T-helper 1 cell treated with Interleukin-12 subunit alpha and Interleukin-12 subunit beta and Interleukin-4 antibody, amounts not matched to agents 30 ng/mL and 1 ng/mL, for 36 hours (primary cell): ENCODE data around the gene CPT1B. TPM values are rescaled to one million over a fixed set of nuclear protein-coding genes. Genes with fewer than 3 reads are reported as not detected.
"Not testable (repeated sequence)": the region's sequence is repeated elsewhere in the genome, so short reads cannot be mapped to it uniquely, and the experiment has no call there.

Source experiments
- intact Hi-C: fragments of 100-400 bp; cut with micrococcal nuclease; formaldehyde crosslinking; loops from one replicate; pipeline ENCODE4 v1.15.1; 2024
- total RNA-seq: library from RNA; stranded (reverse); gene quantifications from 2 replicates; pipeline ENCODE4 v1.2.3, GENCODE V29; 2022

CPT1B gene
- total RNA-seq, 1 donor from 2014 or later: 104 TPM

DNA sequence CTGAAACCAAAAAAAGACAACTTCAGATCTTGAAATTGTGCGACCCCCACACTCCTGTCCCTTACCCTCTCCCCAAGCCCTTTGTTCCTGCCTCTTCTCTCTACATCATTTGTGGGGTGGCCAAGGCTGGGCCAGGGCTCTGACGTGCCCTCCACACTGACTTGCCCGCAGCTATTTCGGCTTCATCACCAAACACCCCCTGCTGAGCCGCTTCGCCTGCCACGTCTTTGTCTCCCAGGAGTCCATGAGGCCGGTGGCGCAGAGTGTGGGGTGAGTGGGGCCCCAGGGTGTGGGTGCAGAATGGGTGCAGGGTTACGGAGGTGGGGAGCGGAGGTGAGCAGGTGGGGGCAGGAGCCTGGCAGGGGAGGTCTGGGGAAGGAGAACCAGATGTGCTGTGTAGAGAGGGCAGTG lies 31.8 kb upstream of the CPT1B start:
- intact Hi-C loops: no loop called here

DNA sequence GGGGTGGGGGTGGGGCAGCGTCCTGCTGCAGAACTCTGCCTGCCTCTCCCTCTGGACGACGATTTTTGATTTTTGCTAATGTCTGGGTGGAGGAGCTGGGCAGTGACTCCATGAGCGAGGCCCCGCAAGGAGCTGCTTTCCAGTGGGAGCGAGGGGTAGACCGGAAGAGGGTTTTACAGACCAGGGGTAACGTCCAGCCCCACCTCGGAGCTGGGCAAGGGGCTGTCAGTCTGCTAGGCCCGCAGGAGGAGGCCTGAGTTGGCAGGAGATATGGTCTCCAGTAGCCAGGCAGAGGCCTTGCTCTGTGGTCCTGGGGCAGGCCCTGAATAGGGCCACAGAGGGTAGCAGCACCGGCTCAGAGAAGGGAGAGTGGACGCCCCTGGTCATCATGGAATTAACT lies 31.4 kb upstream of the CPT1B start:
- intact Hi-C loops: no loop called here

DNA sequence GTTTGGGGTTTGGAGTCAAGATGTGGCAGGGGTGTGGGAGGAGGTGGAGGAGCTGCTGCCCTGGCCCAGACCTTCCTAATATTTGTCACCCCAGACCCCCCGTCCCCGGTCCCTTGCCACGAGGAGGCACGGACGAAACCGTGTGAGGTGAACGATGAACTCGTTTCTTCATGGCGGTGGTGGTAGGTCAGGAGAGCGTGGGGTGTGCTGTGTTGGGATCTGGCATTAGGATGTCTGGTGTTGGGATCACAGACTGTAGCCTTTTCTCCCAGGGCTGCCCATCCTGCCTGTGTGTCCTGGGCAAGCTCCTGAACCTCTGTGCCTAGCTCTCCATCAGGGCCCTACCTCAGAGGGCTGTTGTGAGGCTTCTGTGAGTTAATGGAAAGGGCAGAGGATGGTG lies 30.8 kb upstream of the CPT1B start:
- intact Hi-C loops: no loop called here

DNA sequence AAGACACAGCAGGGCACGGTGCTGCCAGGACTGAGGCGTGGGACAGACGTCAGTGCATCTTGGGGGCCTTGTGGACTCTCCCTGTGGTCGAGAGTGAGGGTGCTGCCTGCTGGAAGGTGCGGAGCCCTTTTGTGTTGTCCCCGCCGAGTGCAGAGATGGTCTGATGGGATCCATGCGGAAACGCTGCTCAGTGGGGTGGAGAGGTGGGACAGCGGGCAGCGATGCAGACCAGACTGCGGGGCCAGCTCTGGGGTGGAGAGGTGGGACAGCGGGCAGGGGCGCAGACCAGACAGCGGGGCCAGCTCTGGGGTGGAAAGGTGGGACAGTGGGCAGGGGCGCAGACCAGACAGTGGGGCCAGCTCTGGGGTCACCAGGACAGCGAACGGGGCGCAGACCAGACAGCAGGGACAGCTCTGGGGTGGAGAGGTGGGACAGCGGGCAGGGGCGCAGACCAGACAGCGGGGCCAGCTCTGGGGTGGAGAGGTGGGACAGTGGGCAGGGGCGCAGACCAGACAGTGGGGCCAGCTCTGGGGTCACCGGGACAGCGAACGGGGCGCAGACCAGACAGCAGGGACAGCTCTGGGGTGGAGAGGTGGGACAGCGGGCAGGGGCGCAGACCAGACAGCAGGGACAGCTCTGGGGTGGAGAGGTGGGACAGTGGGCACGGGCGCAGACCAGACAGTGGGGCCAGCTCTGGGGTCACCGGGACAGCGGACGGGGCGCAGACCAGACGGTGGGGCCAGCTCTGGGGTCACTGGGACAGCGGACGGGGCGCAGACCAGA lies 30.0 kb upstream of the CPT1B start:
- intact Hi-C loops: not testable (repeated sequence)

DNA sequence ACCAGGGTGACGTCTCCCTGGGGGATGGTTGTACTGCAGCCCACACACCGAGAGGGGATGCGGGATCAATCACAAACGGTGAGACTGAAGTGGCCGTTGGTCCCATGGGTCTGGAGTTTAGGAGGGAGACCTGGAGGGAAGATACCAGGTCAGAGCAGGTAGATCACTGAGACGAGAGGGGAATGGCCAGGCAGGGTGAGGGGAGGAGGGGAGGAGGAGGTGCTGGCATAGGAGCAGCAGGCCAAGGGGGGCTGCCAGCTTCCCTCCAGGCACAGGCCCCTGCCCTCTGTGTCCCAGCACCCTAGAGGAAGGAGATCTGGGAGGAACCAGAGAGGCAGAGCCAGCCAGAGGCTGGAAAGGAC lies 29.4 kb upstream of the CPT1B start:
- intact Hi-C loops: no loop called here

DNA sequence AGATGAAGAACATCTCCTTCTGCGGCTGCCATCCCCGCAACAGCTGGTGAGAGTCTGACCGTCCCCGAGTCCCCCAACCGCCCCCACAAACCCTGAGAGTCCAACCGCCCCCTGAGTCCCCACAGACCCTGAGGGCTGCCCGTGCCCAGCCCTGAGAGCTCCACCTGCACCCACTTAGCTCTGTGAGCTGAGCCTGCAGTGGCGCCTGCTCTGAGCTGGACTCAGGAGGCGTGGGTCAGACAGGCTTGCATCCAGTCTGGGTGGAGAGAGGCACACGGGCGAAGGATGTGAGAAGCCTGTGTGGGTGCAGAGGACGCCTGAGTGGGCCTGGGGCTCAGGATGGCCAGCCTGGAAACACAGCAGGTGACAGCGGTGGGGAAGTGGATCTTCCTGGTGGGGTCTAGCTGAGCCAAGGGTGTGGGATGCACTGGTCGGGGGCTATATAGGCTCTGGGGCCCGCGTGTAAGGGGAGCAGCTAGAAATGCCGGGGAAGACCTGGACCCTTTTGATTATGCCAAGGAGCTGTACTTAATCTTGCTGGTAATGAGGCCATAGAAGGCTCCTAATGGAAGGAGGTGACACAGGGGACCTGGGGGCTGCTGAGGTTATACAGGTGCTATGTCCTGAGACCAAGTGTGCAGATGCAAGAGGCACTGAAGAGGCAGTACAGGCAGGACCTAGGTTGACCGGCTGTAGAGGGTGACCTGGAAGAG lies 28.9 kb upstream of the CPT1B start:
- intact Hi-C loops: no loop called here

DNA sequence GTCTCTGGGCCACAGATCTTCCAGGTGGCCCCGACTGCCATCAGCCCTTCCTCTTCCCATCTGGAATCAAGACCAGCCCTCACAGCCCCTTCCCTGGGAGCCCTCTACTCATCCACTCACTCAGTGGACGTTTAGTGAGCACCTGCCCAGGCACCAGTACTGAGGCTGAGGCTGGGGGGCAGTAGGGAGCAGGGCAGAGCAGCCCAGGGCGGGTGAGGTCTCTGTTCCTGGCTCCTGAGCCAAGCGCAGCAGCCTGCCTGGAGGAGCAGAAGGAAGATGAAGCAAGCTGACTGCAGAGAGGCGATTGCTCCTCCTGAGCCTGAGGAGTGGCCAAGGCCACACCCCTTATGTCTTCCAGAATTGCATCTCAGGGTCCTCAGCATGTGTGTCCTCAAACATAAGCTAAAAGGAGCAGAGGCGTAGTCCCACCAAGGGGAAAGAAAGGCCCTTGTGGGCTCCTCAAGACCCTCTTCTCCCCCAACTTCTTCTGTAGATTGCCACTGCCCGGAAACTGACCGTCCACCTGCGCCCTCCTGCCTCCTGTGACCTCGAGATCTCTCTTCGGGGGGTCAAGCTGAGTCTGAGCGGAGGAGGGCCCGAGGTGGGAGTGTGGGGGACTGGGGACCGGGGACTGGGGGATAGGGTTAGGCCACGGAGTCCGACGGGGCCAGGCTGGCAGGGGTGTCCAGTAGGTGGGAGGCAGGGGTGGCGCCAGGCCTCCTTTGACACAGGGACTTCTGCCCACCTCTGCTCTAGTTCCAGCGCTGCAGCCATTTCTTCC lies 28.1 kb upstream of the CPT1B start:
- intact Hi-C loops: no loop called here

DNA sequence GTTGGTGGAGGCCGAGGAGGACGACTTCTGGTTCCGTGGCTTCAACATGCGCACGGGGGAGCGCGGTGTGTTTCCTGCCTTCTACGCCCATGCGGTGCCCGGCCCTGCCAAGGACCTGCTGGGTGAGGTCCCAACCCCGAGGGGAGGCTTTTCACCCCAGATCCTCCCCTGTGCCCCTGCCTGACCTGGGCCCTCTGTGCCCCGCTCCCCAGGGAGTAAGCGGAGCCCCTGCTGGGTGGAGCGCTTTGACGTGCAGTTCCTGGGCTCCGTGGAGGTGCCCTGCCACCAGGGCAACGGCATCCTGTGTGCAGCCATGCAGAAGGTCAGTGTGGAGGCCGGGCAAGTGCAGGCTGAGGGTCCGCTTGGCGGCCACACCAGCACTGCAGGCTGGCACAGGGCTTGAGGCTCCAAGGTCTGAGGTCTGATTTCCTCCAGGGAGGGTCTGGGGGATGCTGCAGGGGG lies 27.4 kb upstream of the CPT1B start:
- intact Hi-C loops: no loop called here

DNA sequence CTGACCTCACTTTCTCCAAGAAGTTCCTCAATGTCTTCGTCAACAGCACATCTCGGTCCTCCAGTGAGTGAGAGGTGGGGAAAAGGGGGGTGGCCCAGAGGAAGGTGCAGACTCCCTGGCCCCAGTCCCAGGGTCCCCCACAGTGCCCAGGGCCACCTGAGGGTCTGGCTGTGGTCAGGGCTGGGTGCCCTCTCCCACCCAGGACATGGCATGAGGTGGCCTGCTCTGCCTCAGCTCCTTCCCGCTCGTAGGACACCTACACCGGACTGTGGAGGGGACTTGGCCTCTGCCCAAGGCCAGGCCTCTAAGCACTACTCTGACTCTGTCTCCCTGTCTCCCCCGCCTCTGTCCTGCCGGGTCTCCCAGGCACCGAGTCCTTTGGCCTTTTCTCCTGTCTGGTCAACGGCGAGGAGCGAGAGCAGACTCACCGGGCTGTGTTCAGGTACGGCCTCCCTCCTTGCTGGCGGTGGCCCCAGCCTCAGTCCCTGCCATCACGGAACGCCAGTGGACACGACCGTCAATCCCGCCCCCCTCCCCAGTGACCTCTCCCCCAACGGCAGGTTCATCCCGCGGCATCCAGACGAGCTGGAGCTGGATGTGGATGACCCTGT lies 26.9 kb upstream of the CPT1B start:
- intact Hi-C loops: no loop called here

DNA sequence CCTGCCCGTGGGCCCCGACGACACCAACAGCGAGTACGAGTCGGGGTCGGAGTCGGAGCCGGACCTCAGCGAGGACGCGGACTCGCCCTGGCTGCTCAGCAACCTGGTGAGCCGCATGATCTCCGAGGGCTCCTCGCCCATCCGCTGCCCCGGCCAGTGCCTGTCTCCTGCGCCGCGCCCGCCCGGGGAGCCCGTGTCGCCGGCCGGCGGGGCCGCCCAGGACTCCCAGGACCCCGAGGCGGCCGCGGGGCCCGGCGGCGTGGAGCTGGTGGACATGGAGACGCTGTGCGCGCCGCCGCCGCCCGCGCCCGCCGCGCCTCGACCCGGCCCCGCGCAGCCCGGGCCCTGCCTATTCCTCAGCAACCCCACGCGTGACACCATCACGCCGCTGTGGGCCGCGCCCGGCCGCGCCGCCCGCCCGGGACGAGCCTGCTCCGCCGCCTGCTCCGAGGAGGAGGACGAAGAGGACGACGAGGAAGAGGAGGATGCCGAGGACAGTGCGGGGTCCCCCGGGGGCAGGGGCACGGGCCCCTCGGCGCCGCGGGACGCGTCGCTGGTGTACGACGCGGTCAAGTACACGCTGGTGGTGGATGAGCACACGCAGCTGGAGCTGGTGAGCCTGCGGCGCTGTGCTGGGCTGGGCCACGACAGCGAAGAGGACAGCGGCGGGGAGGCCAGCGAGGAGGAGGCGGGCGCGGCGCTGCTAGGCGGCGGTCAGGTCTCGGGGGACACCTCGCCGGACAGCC lies 26.2 kb upstream of the CPT1B start:
- intact Hi-C loops: no loop called here

DNA sequence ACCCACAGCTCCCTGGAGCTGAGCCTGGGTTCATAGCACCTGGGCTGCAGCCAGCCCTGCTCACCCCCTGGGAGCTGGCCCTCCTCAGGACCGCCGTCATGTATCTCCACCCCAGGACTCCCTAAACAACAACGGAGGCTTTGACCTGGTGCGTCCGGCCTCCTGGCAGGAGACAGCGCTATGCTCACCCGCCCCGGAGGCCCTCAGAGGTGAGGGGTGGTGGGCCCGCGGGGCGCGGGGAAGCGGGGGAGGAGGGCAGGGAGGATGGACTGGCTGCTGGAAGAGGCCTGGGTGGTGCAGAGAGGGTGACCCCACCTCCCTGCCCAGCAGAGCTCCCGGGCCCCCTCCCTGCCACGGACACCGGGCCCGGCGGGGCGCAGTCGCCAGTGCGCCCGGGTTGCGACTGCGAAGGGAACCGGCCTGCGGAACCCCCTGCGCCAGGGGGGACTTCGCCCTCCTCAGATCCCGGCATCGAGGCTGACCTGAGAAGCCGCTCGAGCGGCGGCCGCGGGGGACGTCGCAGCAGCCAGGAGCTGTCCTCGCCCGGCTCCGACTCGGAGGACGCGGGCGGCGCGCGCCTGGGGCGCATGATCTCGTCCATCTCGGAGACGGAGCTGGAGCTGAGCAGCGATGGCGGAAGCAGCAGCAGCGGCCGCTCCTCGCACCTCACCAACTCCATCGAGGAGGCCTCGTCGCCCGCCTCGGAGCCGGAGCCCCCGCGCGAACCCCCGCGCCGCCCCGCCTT lies 25.5 kb upstream of the CPT1B start:
- intact Hi-C loops: no loop called here

DNA sequence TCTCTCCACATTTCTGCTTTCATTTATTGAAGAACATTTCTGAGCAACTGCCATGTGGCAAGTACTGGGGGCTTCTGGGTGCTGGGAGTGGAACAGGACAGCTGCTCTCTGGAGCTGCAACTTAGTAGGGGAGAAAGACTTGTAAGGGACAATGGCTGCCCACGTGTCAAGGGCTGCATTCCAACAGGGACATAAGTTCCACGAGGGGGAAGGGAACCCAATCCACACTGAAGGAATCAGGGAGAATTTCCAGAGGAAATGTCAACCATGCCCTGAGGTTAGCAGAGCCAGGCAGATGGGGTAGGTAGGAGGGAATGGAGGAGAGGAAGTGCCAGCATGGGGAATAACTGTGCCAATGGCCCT lies 24.1 kb upstream of the CPT1B start:
- intact Hi-C loops: no loop called here

DNA sequence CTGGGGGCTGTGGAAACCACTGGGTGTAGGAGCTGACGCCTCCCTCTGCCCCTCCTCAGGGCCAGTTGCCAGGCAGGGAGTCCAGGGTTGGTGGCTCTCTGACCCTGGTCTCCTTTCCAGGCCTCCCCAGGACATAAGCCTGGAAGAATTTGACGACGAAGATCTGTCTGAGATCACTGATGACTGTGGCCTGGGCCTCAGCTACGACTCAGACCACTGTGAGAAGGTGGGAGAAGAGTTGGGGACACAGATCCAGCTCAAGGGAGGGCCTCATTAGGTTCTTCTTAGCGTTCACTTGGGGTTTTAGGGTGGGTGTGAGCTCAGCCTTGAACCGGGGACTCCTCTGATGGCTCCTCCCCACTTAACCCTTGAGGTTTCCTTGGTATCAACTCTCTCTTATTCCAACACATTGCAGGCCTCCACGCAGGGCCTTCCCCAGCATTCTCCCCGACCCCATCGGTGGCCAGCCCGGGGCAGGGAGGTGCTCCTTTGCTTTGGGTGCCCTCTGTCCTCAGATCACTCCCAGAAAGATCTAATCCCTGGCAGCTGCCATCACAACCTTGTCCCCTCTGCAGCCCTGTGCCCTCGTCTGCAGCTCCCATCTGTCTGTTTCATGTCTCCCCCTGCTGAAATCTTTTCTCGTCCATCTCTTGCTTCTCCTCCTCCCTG lies 23.6 kb upstream of the CPT1B start:
- intact Hi-C loops: no loop called here

DNA sequence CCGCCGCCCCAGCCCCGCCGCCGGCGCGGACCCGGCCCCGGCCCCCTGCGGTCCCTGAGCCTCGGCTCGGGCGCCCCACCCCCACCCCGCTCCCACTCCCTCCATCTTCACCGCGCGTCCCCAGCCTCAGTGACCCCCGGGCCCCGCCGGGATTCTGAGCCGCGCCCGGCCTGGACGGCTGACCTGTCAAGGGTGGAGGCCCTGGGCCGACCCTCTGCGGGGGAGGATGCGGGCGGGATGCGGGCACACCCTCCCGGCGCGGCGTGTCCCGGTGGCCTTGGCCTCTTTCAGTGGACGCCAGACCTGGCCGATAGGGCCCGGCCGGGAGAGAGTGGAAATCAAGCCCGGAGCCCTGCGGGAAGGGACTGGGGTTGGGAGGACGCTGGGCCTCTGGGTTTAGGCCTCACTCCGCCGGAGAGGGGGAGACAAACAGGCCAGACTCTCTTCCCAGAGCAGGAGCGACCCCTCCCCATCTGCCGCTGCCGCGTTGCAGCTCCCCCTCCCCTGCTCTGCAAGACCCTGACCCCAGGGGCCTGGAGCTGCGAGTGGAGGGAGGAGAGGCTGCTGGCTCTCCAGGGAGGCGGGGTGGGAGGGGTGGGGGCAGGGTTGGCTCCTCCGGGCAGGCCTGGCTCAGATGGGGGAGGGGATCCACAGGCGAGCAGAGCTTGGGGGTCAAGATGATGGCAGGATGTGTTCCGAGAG lies 22.9 kb upstream of the CPT1B start:
- intact Hi-C loops: loop anchor here (1.0 kb wide), 1 partner anchor 18 kb away; no protein-coding TSS in a partner anchor

DNA sequence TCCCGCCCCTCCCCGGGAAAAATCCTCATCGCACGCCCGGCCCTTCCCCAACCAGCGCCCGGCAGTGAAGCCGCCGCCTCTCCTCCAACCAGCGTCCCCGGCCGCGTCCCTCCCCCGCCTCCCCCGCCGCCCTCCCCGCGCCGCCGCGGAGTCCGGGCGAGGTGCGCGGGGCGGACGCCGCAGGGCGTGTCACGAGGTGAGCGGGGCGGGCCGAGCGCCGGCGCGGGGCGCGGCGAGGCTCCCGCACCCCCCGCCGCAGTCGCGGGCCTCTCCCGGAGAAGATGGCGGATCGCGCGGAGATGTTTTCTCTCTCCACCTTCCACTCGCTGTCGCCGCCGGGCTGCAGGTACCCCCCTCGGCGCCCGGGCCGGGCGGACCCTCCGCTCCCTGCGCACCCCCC lies 22.3 kb upstream of the CPT1B start, which contains the start of gene MAPK8IP2:
Gene MAPK8IP2, plus strand, starts transcription at position 256 of the 400 bp plus-strand sequence. Its CDS starts 26 bp downstream, at position 282.
- intact Hi-C loops: loop anchor here (1.0 kb wide), 1 partner anchor 17 kb away; no protein-coding TSS in a partner anchor

DNA sequence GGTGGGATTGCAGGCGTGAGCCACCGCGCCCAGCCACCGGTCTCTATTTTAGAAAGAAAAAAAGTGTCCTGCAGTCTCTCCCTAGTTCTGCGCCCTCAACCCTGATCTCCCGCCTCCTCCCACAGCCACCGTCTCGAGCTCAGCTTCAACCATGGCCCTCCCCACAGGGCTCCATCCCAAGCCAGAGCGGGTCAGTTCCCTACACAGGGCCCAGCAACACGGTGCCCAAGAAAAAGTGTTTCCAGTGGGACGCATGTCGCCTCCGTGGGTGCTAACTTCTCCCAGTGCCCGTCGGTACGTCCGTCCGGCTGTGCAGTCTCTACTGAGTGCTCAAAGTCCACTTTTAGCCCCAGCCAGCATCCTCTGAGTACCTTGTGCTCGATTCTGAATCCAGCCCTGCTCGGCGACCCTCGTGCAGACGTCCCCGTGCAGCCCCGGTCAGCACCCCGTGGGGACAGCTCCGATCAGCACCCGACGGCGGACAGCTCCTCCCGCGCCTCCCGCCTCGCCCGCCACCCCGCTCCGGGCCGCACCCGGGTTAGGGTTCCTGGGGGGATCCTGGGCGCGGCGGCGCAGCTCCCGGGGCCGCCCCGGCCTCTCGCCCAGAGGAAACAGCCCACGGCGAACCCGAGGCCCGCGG lies 21.7 kb upstream of the CPT1B start:
- intact Hi-C loops: loop anchor here (1.0 kb wide), 1 partner anchor 17 kb away; no protein-coding TSS in a partner anchor

DNA sequence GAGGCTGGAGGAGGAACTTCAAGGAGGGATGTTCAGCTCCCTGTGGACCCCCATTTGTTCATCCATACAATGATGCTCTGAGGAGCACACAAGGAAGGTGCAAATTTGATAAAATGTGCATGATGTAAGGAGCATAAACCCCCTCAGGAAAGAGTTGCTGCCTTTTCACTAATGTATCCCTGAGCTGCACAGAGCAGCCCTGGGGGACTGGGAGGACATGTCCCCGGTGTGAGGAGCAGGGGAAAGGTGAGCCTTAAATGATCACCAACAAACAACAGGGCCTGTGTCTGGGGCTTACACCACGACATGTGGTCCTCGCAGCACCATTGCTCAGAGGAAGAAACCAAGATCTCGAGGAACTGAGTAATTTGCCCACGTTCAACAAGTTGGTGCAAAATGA lies 18.9 kb upstream of the CPT1B start:
- intact Hi-C loops: no loop called here

DNA sequence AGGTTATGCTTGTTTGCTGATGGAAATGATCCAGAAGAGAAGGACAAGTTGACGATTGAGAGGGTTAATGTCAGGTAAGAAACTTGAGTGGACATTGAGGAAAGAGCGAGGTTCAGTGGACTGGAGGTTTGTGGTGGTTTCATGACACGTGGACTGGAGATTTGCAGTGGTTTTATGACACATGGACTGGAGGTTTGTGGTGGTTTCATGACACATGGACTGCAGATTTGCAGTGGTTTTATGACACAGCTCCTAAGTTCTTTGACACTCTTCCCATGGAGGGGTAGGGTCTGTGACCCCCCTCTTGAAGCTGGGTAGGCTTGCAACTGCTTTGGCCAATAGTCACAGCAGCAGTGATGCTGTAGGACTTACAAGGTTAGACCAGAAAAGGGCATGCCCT lies 17.0 kb upstream of the CPT1B start:
- intact Hi-C loops: no loop called here
